ENCODE data around the gene TRAPPC3L.

The TRAPPC3L gene

DNA sequence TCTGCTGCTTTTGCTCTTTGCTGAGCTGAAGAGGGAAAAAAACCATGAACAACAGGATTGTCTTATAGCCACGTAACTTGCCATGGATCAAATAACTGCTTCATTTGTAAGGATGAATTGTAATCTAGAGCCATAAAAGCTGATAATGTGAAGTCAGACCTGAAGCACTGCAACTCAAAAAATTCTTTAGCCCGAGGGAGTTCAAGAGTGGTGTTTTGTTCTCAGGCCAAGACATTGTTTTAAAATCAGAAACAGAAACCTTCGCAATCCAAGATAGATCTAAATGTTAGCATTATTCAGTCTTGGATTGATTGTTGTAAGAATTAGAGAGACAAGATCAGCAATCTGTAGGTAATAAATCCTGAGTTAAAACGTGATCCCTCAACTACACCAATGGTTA is at the start of gene TRAPPC3L:
TSS of gene TRAPPC3L (minus strand) at position 34 of the 400 bp plus-strand sequence. CDS start 170 bp downstream, outside the sequence.
- no peak for DNase-seq (ENCODE audit: low read depth, low spot score)

DNA sequence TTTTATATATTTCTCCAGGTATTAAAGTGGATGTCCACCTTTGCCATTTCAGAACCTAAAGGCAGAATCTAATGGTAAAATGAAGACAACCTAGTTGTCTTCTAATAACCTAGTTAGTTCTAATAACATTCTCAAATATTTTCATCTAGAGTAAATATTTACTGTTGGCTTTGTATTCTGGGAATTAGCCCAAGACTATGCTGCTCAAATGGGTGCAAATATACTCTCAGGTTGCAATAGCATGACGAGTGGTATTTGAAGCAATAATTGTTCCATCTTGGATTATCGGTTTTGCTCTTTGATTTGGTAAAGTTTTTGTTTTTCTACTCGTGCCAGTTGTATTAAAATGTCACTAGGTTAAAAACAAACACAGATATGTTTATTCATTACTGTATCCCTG is 49.8 kb upstream of the TRAPPC3L start:
- no peak for DNase-seq (ENCODE audit: low read depth, low spot score)

DNA sequence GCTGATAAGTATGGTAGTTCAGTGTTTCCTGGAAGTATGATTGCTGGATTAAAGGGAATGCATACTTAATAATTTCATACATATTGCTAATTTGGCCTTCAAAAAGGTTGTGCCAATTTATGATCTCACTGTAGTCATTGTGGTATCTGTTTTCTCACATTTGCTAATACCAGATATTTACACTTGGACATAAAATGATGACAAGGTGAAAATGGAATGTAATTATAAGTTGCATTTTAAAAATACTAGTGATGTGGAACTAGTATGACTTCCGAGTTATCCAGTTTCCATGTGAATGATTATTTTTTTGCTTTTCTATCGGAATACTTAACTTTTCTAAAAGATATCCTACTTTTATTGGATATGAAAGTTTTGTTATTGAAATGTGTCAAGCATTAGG is 41.3 kb upstream of the TRAPPC3L start:
- DNase-seq (ENCODE audit: low read depth, low spot score) = no peak

DNA sequence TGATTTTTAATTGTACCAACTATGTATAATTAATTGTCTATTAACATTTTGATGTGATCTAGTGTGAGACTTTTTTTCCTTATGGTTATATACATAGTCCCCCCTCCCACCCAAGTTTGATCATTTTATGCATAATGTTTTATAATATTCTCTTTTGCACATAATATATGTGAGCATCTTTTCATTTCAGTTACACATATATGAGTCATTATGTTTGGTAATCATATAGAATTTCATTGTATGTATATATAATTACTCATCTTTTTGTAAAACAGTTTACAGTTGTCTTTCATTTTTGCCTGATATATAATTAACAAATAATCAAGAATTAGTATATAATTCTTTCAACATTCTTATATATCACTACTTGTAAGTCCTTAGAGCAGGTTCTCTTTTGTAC is 40.8 kb upstream of the TRAPPC3L start:
- no peak for DNase-seq (ENCODE audit: low read depth, low spot score)

- no peak for DNase-seq (ENCODE audit: low read depth, low spot score)
Observed at GRCh38 chr6:116580198-116580597, 34.7 kb upstream of the TRAPPC3L start.

- no peak for DNase-seq (ENCODE audit: low read depth, low spot score)
Observed at GRCh38 chr6:116579143-116579542, 33.7 kb upstream of the TRAPPC3L start.

GRCh38 chr6:116578335-116578734 is 32.9 kb upstream of the TRAPPC3L start:
- DNase-seq (ENCODE audit: low read depth, low spot score) = no peak

DNA sequence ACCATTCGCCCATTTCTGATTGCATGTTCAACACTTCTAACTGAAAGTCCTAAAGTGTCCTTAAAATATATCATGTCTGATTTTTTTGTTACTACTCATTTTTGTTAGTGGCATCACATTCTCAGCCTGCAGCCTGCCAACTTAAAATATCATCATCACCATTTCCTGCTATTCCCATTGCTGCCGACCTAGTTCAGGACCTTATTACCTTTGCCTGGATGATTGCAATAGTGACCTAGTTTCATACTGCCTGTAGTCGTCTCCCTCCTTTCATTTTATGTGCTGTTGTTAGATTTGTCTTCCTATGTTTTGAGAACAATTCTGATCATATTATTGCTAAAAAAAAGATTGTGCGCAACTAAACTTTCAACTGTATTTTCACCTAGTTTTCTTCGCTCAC is 32.0 kb upstream of the TRAPPC3L start:
- no peak for DNase-seq (ENCODE audit: low read depth, low spot score)

- DNase-seq (ENCODE audit: low read depth, low spot score) = no peak
Observed at GRCh38 chr6:116575227-116575626, 29.7 kb upstream of the TRAPPC3L start.

- no peak for DNase-seq (ENCODE audit: low read depth, low spot score)
Observed at GRCh38 chr6:116572162-116572561, 26.7 kb upstream of the TRAPPC3L start.

DNA sequence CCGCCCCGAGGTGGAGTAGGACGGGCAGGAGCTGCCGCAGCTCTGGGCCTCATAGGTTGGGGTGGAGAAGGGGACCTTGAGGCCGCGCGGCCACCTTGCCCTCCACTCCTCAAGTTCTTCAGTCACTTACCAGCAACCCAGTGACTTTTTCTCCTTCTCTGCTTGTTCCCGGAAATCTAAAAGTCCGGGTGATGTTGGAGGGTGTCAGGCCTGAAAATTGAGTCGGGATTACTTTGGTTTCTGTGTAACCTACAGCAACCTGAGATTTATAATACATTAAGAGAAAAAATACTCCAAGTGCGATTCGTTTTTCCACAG is 26.2 kb upstream of the TRAPPC3L start:
- no peak for DNase-seq (ENCODE audit: low read depth, low spot score)

GRCh38 chr6:116570856-116571682 is 25.6 kb upstream of the TRAPPC3L start, which contains the start of gene RWDD1:
Gene RWDD1 (plus strand): TSS chr6:116571504. CDS start chr6:116571583, 79 bp downstream.
- peak; percentile 98 for DNase-seq (ENCODE audit: low read depth, low spot score)

DNA sequence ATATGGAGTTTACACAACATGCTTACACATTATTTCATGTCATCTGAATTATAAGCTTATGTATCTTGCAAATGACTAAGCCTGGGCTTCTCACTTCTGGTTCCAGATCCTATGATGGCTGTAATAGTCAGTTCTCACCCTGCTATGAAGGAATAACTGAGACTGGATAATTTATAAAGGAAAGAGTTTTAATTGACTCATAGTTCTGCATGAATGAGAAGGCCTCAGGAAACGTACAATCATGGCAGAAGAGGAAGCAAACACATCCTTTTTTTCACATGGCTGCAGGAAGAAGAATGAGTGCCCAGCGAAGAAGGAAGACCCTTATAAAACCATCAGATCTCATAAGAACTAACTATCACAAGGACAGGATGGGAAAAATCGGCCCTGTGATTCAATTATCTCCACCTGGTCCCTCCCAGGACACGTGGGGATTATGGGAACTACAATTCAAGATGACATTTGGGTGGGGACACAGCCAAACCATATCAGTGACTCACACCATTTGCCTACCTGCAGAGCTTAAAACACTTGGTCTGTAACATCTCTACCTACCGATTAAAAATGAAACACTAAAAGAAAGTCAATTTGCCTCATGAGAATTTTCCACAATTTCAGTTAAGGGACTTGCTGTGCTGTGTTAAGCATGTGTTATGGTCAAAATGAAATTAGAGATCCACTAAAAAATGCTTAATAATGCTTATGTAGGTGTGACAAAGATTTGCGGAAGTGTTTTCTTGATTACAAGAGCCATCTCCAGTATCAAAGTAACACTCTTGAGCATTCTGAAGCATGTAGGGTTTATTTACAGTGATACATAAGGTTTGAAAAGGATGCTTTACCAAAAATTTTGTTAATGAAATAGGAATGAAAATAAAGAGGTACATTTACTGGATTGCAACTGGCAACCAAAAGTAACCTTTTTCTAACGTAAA is 23.6 kb upstream of the TRAPPC3L start:
- no peak for DNase-seq (ENCODE audit: low read depth, low spot score)

GRCh38 chr6:116568111-116568510 is 22.6 kb upstream of the TRAPPC3L start:
- DNase-seq (ENCODE audit: low read depth, low spot score) = no peak

- DNase-seq (ENCODE audit: low read depth, low spot score) = no peak
Observed at GRCh38 chr6:116564921-116565872, 19.7 kb upstream of the TRAPPC3L start.

- DNase-seq (ENCODE audit: low read depth, low spot score) = no peak
Observed at GRCh38 chr6:116564311-116564710, 18.8 kb upstream of the TRAPPC3L start.

- no peak for DNase-seq (ENCODE audit: low read depth, low spot score)
Observed at GRCh38 chr6:116563830-116564229, 18.3 kb upstream of the TRAPPC3L start.

DNA sequence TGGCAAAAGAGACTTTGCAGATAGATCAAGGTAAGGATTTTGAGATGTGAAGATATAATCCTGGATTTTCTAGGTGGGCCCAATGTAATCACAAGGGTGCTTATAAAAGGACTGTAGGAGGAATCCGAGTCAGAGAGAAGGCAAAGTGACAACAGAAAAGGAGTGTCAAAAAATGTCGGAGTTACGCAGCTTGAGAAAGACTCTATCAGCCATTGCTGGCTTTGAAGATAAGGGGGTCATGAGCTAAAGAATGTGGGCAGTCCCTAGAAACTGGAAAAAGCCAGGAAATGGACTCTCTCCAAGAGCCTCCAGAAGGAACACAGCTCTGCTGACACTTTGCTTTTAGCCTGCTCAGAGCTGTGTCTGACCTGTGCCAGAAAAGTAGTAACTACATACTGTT is 17.1 kb upstream of the TRAPPC3L start:
- DNase-seq (ENCODE audit: low read depth, low spot score) = no peak

- DNase-seq (ENCODE audit: low read depth, low spot score) = no peak
Observed at GRCh38 chr6:116562019-116562403, 16.5 kb upstream of the TRAPPC3L start.

DNA sequence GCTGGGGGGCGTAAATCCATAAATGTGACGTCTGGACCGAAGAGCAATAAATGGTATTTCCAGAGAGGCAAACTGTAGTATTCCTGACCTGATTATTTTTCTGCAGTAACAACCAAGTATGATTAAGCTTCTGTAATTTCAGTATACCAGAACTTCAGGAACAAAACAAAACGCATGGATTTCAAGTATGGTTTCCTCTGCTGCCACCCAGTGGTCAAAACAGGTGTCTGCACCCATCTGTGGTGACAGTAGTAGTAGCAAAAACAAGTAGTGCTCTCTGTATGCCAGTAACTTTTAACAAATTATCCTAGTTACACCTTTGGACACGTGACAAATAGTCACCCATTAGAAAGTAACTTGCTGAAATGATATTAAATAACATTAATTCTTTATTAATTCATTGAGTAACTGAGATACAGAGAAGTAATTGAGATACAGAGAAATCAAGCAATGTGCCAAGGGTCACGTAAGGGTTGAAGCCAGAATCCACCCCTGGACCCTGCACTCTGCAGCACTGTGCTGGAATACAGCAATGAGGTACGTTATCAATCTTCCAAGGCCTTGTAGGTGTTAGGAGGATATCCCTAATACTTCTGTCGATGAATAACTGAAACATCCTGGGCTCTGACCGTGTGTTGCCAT is 16.0 kb upstream of the TRAPPC3L start:
- no peak for DNase-seq (ENCODE audit: low read depth, low spot score)

GRCh38 chr6:116560130-116560529 is 14.6 kb upstream of the TRAPPC3L start:
- DNase-seq (ENCODE audit: low read depth, low spot score) = no peak
